ENCODE results near the gene SPATC1L.

SPATC1L gene

DNA sequence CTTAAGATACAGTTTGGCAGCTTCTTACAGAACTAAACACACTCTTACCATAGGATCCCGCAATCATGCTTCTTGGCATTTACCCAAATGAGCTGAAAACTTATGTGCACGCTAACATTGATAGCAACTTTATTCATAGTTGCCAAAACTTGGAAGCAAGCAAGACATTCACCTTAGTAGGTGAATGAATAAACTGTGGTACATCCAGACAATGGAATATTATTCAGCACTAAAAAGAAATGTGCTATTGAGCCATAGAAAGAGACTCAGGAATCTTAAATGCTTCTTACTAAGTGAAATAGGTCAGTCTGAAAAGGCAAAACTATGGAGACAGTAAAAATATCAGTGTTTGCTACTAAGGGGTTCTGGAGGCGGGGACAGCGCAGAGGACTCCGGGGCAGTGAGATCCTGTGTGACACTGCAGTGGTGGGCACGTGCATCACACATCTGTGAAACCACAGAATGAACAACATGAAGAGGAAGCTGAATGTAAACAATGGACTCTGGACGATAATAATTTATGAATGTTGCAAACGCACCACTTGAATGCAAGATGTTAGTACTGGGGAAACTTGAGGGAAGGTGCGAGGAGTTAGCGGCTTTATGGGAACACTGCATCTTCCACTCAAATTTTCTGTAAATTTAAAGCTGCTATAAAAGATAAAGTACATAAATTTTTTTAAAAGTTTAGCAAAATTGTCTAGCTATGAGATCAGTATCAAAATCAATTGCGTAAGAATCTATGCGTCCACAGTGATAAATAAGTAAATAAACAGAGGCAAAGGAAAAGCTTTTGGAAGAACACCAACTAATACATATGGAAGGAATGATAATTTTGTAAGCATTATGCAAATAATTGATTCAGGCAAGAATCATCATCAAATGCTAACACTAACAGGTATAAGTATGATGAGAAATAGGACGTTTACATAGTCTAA, 15.4 kb upstream of the SPATC1L start:
- DNase-seq = no peak

DNA sequence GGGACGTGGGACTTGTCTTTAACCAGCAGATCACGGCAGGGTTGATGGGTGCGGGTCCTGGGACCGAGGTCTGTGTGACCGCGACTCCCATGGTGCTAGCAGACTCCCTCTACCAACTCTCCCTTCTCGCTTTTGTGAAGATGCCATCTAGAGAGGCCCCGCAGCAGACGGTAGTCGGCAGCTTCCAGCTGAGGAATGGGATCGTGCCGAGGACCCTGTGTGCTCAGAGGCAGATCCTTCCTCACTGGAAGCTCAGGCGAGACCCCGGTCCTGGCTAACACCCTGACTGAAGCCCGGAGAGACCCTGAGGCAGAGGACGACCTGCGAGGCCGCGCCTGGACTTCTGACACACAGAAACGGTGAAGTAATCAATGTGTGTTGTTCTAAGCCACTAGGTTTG, 12.5 kb upstream of the SPATC1L start:
- no peak for DNase-seq

DNA sequence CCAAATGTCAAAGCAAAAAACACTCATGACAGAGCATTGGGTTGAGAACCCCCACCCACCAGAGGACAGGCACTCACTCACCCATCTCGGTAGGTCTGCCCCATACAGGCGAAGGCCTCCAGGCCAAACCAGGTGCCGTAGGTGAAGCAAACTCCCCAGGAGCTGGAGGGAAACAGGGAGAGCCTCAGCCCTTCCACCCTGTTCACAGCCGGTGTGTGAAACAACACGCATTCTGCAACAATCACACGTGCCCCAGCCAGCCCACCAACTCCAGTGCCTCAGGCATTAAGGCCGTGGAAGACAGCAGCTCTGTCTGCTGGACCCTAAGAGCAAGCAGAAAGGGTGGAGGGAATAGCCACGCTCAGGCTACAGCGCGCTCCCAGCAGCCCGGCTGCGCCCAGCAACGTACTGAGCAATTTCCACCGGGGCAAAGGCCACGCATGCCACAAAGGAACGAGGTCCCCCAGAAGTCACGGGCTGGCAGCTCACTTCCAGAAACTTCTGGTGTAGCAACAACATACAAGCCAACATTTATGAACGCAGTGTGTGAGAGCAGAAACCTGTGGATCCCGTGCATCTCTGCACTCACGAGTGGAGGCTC, 11.4 kb upstream of the SPATC1L start:
- DNase-seq = no peak

GRCh38 chr21:46194374-46195334, 10.4 kb upstream of the SPATC1L start:
- no peak for DNase-seq

DNA sequence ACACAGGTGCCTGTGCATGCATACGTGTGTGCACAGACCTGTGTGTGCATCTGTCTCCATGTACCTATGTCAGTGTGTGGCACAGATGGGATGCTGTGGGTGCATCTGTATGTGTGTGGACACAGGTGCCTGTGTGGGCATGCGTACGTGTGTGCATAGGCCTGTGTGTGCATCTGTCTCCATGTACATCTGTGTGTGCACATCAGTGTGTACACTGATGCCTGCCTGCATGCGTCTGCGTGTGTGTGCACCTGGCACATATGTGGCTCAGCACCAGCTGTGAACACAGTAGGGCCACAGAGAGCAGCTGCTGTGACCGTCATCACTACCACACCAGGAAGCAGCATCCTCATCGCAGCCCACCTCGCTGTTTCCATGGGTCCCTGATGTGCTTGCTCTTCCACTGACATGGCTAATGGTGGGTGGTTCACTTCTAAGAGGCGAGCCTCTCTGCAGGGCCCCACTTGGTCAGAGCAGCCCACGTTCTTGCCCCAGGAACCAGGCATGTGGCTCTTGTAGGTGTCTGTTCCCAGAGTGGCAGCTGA, 9.6 kb upstream of the SPATC1L start:
- no peak for DNase-seq

DNA sequence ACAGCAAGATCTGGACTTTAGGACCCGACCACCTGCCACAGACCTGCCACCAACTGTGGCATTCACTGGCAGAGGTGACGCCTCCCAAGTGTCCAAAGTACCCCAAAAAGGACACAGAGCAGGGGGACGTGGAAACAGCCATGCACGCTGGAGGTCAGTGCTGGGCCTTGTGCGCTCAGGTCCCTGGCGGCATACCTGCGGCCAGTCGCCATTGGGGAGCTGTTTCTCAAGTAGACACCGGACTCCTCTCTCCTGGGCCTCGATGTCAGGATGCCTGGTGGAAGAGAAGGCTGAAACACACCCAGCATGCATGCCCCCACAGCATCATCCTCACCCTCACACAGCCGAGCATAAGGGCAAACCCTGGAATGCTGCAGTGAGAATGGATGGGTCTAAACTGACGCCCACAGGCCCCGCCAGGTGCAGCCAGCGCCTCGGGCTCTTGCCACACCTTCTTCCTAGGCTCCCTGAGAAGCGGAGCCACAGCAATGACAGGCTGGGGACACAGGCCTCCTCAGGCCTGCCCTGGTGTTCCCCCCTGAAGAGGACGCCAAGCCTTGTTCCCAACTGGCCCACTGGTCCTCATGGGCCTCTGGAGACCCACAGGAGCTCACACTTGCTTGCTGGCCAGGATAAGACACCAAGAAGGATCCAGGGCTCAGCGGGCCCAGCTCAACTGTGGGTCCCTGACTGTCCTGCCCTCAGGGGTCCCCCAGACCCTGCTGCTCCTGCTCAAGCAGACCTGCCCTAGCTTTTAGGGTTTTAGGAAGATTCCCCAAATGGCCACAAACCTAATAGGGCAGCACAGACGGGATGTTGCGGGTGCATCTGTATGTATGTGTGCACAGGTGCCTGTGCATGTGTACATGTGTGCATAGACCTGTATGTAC, 7.7 kb upstream of the SPATC1L start:
- DNase-seq = no peak

DNA sequence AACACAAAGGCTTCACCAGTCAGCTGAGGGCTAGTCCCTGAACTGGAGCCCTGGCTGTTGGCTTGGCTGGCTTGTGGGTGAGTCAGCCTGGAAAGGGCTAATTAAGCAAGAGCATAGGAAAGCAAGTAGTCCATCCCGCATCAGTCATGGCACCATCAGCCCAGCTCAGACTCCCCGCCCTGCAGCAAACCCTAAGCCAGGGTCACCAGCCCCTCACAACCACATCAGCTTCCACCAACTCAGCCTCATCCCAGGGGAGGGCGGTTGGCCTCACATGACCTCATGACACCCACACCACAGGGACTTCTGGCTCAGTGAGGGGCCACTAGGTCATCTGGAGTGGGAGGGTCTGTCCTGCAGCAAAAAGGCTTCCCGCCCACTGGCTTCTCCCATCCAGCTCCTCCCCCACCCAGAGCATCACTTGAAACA, 7.0 kb upstream of the SPATC1L start:
- DNase-seq = no peak

- no peak for DNase-seq
Measured at GRCh38 chr21:46190491-46191131, 6.4 kb upstream of the SPATC1L start.

DNA sequence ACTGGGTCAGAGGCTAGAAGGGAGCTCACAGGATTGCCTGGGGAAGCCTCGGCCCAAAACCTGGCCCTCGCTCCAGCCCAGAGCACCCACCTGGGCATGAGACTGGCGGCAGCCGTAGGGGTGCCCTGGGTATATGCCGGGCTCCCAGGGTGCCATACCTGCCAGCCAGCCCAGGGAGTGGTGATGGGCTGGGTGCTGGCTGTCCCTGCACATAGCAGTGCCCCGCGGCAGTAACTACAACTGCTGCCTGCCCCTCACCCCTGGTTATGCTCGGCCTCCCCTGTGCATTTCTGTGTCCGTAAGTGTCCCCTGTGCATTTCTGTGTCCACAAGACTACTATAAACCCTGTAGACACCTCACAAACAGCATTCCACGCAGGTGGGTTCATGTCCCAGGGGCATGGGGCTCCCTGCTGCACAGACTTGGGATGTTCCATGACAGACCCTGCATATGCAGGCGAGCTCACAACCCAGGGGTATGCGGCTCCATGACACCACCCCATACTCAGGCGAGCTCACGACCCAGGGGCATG, 5.8 kb upstream of the SPATC1L start:
- DNase-seq = no peak

DNA sequence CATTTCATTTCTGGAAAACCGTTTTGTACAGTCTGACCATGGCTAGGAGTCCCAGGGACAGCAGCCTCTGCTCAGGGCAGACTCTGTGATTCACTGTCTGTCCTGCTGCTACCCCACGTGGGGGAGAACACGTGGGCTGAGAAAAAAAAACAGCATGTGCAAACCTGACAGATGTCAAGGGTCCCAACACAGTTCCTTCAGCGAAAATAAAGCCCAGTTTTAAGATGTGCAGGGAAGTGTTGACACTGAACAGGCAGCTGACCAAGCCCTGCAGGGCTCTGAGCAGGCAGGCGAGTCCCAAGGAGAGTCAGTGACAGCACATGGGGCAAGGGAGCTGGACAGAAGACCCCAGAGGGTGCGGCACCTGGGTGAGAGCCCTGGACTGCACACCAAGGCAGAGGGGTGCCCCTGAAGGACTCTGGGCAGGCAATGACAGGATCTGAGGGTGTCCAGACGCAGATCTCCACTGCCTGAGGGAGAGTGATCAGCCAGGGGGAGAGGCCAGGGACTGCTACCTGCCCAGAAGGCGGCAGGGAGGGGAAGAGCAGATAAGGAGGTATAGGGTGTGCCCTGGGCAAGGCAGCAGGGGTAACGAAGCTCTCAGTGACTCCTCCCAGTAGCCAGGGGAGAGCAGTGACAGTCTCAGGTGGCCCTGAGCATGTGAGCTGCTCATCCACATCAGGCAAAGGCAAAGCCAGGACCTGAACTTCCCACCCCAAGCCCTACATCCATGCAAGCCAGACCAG, 5.1 kb upstream of the SPATC1L start:
- DNase-seq = no peak

- DNase-seq = peak; percentile 51
Measured at GRCh38 chr21:46188226-46189212, 4.3 kb upstream of the SPATC1L start.

- DNase-seq = no peak
Measured at GRCh38 chr21:46187814-46188213, 3.6 kb upstream of the SPATC1L start.

DNA sequence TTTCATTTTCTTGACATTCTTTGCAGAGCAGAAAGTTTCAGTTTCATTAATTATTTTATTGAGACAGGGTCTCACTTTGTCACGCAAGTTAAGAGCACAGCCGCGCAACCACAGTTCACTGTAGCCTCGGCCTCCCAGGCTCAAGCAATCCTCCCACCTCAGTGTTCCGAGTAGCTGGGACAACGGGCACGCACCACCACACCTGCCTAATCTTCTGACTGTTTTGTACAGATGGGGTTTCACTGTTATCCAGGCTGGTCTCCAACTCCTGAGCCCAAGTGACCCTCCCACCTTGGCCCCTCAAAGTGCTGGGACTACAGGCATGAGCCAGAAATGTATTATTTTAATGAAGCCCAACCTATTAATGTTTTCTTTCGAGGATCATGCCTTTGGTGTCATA, 3.0 kb upstream of the SPATC1L start:
- DNase-seq = no peak

GRCh38 chr21:46185716-46186115, 1.5 kb upstream of the SPATC1L start:
- peak; percentile 79 for DNase-seq

- peak; percentile 83 for DNase-seq
Measured at GRCh38 chr21:46184625-46185555, 631 bp upstream of the SPATC1L start.

GRCh38 chr21:46183337-46183909, 836 bp downstream of the SPATC1L start:
- peak; percentile 28 for DNase-seq
